Anterior cingulate cortex (tissue), 58 donors: Measurements from ENCODE around the gene PRKG1.

Source experiments
- DNase-seq, 58 donors: peaks; one replicate each; lab custom pipeline; 2025; lab: John Stamatoyannopoulos, UW

Gene PRKG1

GRCh38 chr10:52106899-52107298 lies 1032.6 kb downstream of the PRKG1 start:
- no peak for DNase-seq

DNA sequence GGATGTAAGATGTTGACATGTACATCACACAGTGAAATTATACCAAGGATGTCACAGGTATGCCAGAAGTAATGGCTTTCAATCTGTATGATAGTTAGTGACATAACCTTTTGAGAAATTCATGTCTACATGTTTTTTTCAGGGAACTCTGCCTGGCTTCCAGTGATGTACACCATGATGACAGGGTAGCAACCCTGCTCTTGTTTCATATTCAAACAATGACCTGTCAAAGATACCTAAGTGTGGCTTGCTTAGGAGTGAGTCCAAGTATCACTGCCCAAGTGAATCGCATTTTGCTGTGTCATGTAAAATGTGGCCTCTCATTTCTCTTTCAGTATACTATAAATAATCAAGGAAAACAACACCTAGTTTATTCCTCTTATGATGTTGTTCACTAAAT lies 1033.9 kb downstream of the PRKG1 start:
- no peak for DNase-seq

GRCh38 chr10:52110576-52110975 lies 1036.3 kb downstream of the PRKG1 start:
- DNase-seq, result no peak

DNA sequence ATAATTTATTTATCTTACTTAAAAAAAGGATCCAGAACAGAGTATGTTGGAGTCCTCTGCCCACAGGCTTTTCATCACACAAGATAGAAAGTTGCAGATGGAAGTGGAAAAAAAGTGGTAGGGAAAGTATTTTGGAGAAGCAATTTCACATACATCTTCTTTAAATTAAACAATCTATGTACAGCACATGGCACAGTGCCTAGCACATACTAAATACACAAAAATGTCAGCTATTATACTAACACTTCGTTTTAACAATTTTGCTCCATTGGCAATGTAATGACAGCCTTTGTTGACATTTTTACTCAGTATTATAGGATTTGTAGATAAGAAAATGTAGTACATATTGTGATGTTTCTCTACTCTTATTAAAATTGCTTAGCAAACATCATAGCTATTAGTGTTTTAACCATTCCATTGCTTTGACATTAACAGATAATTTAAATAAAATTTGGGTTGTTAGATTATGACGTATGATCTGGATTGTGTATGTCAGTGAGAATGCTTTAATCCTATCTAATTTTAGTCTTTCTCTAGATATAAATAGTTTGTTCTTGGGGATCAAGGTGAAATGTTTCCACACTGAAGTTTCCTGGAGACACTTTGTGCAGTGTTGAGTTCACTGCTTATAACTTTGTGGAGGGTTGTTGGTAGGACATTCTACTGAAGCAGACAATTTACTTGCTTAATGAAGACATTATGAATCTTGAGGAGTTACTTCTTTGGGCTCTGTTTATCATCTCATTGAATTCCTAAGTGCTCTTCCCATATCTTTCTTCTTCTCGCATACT lies 1037.0 kb downstream of the PRKG1 start:
- no peak for DNase-seq

GRCh38 chr10:52115823-52116222 lies 1041.5 kb downstream of the PRKG1 start:
- no peak for DNase-seq

- DNase-seq, result no peak
These were observed 1045.2 kb downstream of the PRKG1 start for GRCh38 chr10:52119507-52119906.

DNA sequence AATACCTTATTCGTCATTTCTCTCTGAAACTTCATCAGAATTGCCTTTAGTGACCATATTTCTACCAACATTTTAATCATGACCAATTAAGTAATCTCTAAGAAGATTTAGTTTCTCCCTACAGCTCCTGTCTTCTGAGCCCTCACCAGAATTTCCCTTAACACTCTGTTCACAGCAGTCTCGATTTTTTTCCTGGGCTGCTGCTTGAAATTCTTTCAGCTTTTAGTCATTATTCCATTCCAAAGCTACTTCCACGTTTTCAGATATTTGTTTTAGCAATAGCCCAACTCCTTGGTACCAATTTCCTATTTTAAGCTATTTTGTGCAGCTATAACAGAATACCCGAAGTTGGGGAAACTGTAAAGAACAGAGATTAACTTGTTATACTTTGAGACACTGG lies 1047.4 kb downstream of the PRKG1 start:
- no peak for DNase-seq

DNA sequence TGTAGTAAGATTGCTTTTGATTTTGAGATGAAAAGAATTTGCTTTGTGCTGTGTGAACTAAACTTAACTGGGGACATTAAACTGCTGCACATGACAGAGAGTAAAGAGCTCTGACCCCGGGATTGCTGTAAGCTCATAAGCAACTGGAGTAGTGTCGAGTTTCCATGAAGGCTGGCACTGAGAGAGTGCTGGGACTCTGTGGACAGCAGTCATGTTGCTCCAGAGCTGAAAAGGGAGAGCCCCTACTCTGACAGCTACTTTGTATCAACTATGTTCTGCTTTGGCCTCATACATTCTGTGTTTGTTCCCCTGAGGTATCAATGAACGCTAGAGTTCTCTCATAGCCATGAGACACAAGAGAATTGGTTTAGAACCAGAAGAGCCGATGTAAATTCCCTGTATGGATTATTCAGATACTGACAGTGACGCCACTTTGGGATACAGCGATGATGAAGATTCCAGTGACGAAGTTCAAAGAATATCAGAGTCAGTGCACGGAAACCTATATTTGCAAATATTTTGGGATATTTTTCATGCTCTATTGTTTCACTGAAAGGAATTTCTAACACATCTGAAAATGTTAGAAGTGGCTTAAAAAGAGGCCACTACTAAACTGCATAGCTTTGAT lies 1053.9 kb downstream of the PRKG1 start:
- DNase-seq, result no peak

- DNase-seq, result no peak
These were observed 1055.3 kb downstream of the PRKG1 start for GRCh38 chr10:52129410-52130178.

DNA sequence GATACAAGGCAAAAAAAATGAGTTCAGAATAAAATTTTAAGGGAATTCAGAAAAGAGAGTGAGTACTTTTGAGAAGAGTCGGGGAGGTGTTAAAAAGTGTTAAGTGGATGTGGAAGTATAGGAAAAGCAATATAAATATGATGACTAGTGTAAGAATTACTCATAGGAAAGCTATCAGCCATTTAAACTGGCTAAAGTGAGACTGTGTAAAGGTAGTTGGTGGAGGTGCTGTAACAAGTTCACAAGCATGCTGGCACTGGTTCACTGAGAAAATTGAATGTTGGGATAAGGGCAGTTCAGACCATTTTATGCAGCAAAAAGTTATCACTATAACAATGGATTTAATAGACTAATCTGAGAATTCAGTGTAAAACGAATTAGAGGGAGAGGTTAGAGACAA lies 1060.8 kb downstream of the PRKG1 start:
- DNase-seq, result no peak

- no peak for DNase-seq
These were observed 1062.6 kb downstream of the PRKG1 start for GRCh38 chr10:52136921-52137320.

DNA sequence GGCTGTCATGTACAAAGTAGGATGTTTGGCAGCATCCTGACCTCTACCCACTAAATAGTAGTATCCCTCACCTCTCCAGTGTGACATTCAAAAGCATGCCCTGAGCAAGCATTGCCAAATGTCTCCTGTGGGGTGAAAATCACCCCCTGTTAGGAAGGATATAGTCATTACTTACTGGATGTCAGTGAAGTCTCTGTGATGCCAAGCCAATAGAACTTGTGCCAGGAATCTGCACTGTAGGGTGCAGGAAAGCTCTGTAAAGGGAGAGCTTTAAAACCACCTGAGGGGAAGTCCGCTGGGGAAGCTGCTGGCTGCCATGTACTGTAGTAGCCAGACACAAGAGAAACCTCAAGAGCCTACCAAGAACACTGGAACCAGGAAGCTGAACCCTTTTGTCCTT lies 1069.1 kb downstream of the PRKG1 start:
- no peak for DNase-seq

- DNase-seq, result no peak
These were observed 1071.3 kb downstream of the PRKG1 start for GRCh38 chr10:52145636-52146035.

- DNase-seq, result no peak
These were observed 1072.5 kb downstream of the PRKG1 start for GRCh38 chr10:52146766-52147165.

GRCh38 chr10:52170776-52171175 lies 1096.5 kb downstream of the PRKG1 start:
- DNase-seq, result no peak

GRCh38 chr10:52172581-52172980 lies 1098.3 kb downstream of the PRKG1 start:
- DNase-seq, result no peak

DNA sequence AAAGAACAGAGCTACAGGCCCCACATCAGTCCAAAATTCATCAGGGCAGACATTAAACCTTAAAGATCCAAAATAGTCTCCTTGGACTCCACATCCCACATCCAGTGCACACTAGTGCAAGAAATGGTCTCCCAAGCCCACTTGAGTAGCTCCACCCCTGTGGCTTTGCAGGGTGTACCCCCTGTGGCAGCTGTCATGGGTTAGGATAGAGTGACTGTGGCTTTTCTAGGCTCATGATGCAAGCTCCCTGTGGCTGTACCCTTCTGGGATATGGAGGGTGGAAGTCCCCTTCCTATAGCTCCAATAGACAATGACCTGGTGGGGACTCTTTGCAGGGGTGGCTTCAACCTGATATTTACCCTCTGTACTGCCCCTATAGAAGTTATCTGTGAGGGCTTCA lies 1111.0 kb downstream of the PRKG1 start:
- DNase-seq, result no peak

GRCh38 chr10:52187521-52188258 lies 1113.4 kb downstream of the PRKG1 start:
- no peak for DNase-seq

- no peak for DNase-seq
These were observed 1116.8 kb downstream of the PRKG1 start for GRCh38 chr10:52191049-52191448.

- no peak for DNase-seq
These were observed 1119.9 kb downstream of the PRKG1 start for GRCh38 chr10:52194191-52194590.

- no peak for DNase-seq
These were observed 1120.4 kb downstream of the PRKG1 start for GRCh38 chr10:52194716-52195115.
